ENCODE data around the gene TRIO.

DNA sequence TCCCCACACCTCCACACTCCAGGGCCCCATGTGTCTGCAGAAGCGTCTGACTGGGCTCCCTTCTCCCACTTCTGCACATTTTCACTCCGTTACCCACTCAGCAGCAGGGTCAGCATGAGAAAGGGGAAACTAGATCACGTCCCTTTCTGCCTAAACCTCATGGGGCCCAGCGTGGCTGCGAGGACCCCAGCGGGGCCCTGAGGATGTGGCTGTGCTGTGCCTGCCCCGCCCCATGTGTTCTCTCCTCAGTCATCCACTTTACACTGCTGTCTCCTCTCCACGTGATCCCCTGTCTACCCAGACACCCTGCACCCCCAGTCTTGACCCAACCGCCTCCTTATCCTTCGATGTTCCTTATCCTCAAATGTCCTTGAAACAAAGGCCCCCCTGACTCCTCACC lies 378.6 kb downstream of the TRIO start:
- TF ChIP-seq, protein P1, sequence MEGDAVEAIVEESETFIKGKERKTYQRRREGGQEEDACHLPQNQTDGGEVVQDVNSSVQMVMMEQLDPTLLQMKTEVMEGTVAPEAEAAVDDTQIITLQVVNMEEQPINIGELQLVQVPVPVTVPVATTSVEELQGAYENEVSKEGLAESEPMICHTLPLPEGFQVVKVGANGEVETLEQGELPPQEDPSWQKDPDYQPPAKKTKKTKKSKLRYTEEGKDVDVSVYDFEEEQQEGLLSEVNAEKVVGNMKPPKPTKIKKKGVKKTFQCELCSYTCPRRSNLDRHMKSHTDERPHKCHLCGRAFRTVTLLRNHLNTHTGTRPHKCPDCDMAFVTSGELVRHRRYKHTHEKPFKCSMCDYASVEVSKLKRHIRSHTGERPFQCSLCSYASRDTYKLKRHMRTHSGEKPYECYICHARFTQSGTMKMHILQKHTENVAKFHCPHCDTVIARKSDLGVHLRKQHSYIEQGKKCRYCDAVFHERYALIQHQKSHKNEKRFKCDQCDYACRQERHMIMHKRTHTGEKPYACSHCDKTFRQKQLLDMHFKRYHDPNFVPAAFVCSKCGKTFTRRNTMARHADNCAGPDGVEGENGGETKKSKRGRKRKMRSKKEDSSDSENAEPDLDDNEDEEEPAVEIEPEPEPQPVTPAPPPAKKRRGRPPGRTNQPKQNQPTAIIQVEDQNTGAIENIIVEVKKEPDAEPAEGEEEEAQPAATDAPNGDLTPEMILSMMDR (IDR thresholded peaks at IDR 0.05; ENCODE audit: extremely low read depth in 1 of 2, insufficient read depth in 1 of 2, low read depth in 1 of 2, low read length in 2 of 2) = no peak
- TF ChIP-seq POLR2A (IDR thresholded peaks at IDR 0.05; ENCODE audit: low read depth, low read length) (no peak), EZH2 (IDR thresholded peaks at IDR 0.05; ENCODE audit: borderline replicate concordance, low read depth, low read length, severe bottlenecking) (no peak), JUN (IDR thresholded peaks at IDR 0.05; ENCODE audit: borderline replicate concordance, insufficient read depth, insufficient read length, low read depth) (no peak)
- TF ChIP-seq, protein P2, sequence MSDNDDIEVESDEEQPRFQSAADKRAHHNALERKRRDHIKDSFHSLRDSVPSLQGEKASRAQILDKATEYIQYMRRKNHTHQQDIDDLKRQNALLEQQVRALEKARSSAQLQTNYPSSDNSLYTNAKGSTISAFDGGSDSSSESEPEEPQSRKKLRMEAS (IDR thresholded peaks at IDR 0.05; ENCODE audit: insufficient read depth, insufficient read length) = no peak
